ENCODE results near the gene WDR43. TPM values are rescaled to one million over a fixed set of nuclear protein-coding genes. Genes with fewer than 3 reads are reported as not detected.

WDR43 gene
- total RNA-seq, 1 experiment from 2014 or later: 112 TPM

GRCh38 chr2:28930205-28930604 lies 35.7 kb downstream of the WDR43 start (continued):
- TF ChIP-seq USF1 (CRISPR knock-in tag; IDR thresholded peaks at IDR 0.05): no peak
- TF ChIP-seq ZNF263 (CRISPR knock-in tag; IDR thresholded peaks at IDR 0.05; ENCODE audit: low read depth): no peak
- TF ChIP-seq ZNF532 (CRISPR knock-in tag; IDR thresholded peaks at IDR 0.05; ENCODE audit: borderline replicate concordance): no peak
- no peak for TF ChIP-seq ZSCAN18 (CRISPR knock-in tag; IDR thresholded peaks at IDR 0.05)
- TF ChIP-seq FOXP1 (CRISPR knock-in tag; IDR thresholded peaks at IDR 0.05; ENCODE audit: borderline replicate concordance): no peak

- DNase-seq (ENCODE audit: low spot score) (no peak), ATAC-seq (no peak)
- no peak overlapping the region for H3K4me3 Mint-ChIP-seq
- CTCF ChIA-PET: no interaction called here
- TF ChIP-seq SMAD4 (CRISPR knock-in tag; IDR thresholded peaks at IDR 0.05): no peak
- no peak for TF ChIP-seq ZNF396 (CRISPR knock-in tag; IDR thresholded peaks at IDR 0.05; ENCODE audit: borderline replicate concordance)
- no peak for TF ChIP-seq E2F1 (CRISPR knock-in tag; IDR thresholded peaks at IDR 0.05)
- no peak for TF ChIP-seq FOXP4 (CRISPR knock-in tag; IDR thresholded peaks at IDR 0.05)
- TF ChIP-seq MYBL2 (CRISPR knock-in tag; IDR thresholded peaks at IDR 0.05): no peak
- TF ChIP-seq RELA (CRISPR knock-in tag; IDR thresholded peaks at IDR 0.05; ENCODE audit: borderline replicate concordance): no peak
- POLR2A ChIA-PET: no interaction called here
- no peak overlapping the region for H3K27ac Mint-ChIP-seq
- H3K4me1 Mint-ChIP-seq: no peaks in the 10 kb centered on the region
- H3K27me3 Mint-ChIP-seq (ENCODE audit: low read depth): no peaks in the 10 kb centered on the region
- H3K9me3 Mint-ChIP-seq: no peaks in the 10 kb centered on the region
- H3K36me3 Mint-ChIP-seq: peaks cover 77% of the 10 kb centered on the region
Observed at GRCh38 chr2:28934769-28935168, 40.3 kb downstream of the WDR43 start.

GRCh38 chr2:28941008-28941407 lies 46.5 kb downstream of the WDR43 start:
- H3K27me3 Mint-ChIP-seq (ENCODE audit: low read depth): no peaks in the 10 kb centered on the region
- no peak overlapping the region for H3K4me3 Mint-ChIP-seq
- DNase-seq (ENCODE audit: low spot score): no peak
- H3K9me3 Mint-ChIP-seq: peaks cover 9% of the 10 kb centered on the region
- H3K27ac Mint-ChIP-seq: no peak overlapping the region
- POLR2A ChIA-PET: no interaction called here
- H3K36me3 Mint-ChIP-seq: peaks cover 90% of the 10 kb centered on the region
- CTCF ChIA-PET: no interaction called here
- no peak for TF ChIP-seq PREB (CRISPR knock-in tag; IDR thresholded peaks at IDR 0.05; ENCODE audit: borderline replicate concordance)
- ATAC-seq: no peak
- no peaks in the 10 kb centered on the region for H3K4me1 Mint-ChIP-seq

Measured in WTC11 (cell line).